Karpas-422 (cell line): ENCODE measurements around the gene ELFN1. TPM values are rescaled to one million over a fixed set of nuclear protein-coding genes. Genes with fewer than 3 reads are reported as not detected.

Source experiments
- DNase-seq: peaks from one replicate; pipeline ENCODE4 v3.0.0-alpha.2; 2015
- H2AFZ ChIP-seq: fragments of 200-600 bp; sonication (generic); 2 replicates; pipeline ENCODE4 v1.6.1; 2014; ENCODE audit warnings: antibody characterized with exemption, low read length, mixed read lengths
- H3K27ac ChIP-seq: fragments of 200-600 bp; sonication (generic); 2 replicates; pipeline ENCODE4 v1.5.1; 2014; ENCODE audit warnings: mild to moderate bottlenecking, low read length, moderate library complexity
- H3K27me3 ChIP-seq: fragments of 200-600 bp; sonication (generic); 2 replicates; pipeline ENCODE4 v1.6.1; 2014; ENCODE audit warnings: low read length, mixed read lengths
- H3K36me3 ChIP-seq: fragments of 200-600 bp; sonication (generic); 2 replicates; pipeline ENCODE4 v1.6.1; 2014; ENCODE audit warnings: low read length, mixed read lengths; ENCODE audit not compliant: insufficient read depth
- H3K4me1 ChIP-seq: fragments of 200-600 bp; sonication (generic); 2 replicates; pipeline ENCODE4 v1.6.1; 2014; ENCODE audit warnings: mild to moderate bottlenecking, low read length, mixed read lengths
- H3K4me2 ChIP-seq: fragments of 200-600 bp; sonication (generic); 2 replicates; pipeline ENCODE4 v1.6.1; 2014; ENCODE audit warnings: low read length, low read depth, mild to moderate bottlenecking; ENCODE audit not compliant: poor library complexity, severe bottlenecking
- H3K4me3 ChIP-seq: fragments of 200-600 bp; sonication (generic); 2 replicates; pipeline ENCODE4 v1.5.1; 2014; ENCODE audit warnings: mild to moderate bottlenecking, antibody characterized with exemption, low read length, mixed read lengths
- H3K79me2 ChIP-seq: fragments of 200-600 bp; sonication (generic); 2 replicates; pipeline ENCODE4 v1.6.1; 2014; ENCODE audit warnings: mild to moderate bottlenecking, low read length, mixed read lengths
- H3K9ac ChIP-seq: fragments of 200-600 bp; sonication (generic); 2 replicates; pipeline ENCODE4 v1.6.0; 2014; ENCODE audit warnings: low read length
- H3K9me2 ChIP-seq: fragments of 200-600 bp; sonication (generic), shearing (Covaris generic); replicated peaks from 2 replicates; pipeline ENCODE4 v1.6.0; 2014; ENCODE audit warnings: mild to moderate bottlenecking, low read length, moderate library complexity; ENCODE audit not compliant: insufficient read depth
- H3K9me3 ChIP-seq: fragments of 300-700, 200-600 bp; sonication (generic); 2 replicates; pipeline ENCODE4 v1.6.1; 2014; ENCODE audit warnings: low read length, mixed read lengths
- H4K20me1 ChIP-seq: fragments of 200-600 bp; sonication (generic); 2 replicates; pipeline ENCODE4 v1.6.1; 2014; ENCODE audit warnings: mild to moderate bottlenecking, antibody characterized with exemption, low read length, low read depth; ENCODE audit not compliant: insufficient read depth
- total RNA-seq: library from RNA; depleted of rRNA; stranded (reverse); fragments of >200 nt; shearing (Covaris generic); gene quantifications from 2 replicates; pipeline ENCODE4 v1.2.3, GENCODE V29; 2014; ENCODE audit warnings: low replicate concordance

ELFN1 gene
- total RNA-seq, 1 experiment from 2014 or later: not detected

GRCh38 chr7:1674161-1675035 lies 4.3 kb downstream of the ELFN1 start:
- H4K20me1 ChIP-seq: 0 out of 2 replicates have a peak, but pooled peaks cover 8% of the 10 kb centered on the region
- H3K36me3 ChIP-seq: no peaks in the 10 kb centered on the region
- H3K4me1 ChIP-seq: peaks cover 2% of the 10 kb centered on the region; the same call in 1 of the 2 replicates
- H3K27me3 ChIP-seq: no peaks in the 10 kb centered on the region
- no peak overlapping the region for H3K4me3 ChIP-seq
- no peak overlapping the region for H3K4me2 ChIP-seq
- H3K79me2 ChIP-seq: no peaks in the 10 kb centered on the region
- H3K9me2 ChIP-seq: no peaks in the 10 kb centered on the region
- no peak for DNase-seq
- no peaks in the 10 kb centered on the region for H3K9me3 ChIP-seq
- H3K27ac ChIP-seq: no peak overlapping the region
- H2AFZ ChIP-seq: no peak overlapping the region
- H3K9ac ChIP-seq: no peak overlapping the region

- Histone ChIP-seq H3K79me2 (no peaks in the 10 kb centered on the region), H3K36me3 (no peaks in the 10 kb centered on the region), H3K9me3 (no peaks in the 10 kb centered on the region), H3K9me2 (no peaks in the 10 kb centered on the region), H2AFZ (no peak overlapping the region), H3K27ac (no peak overlapping the region), H3K9ac (no peak overlapping the region), H4K20me1 (0 out of 2 replicates have a peak, but pooled peaks cover 8% of the 10 kb centered on the region), H3K27me3 (no peaks in the 10 kb centered on the region), H3K4me3 (no peak overlapping the region), H3K4me1 (peaks cover 2% of the 10 kb centered on the region; the same call in 1 of the 2 replicates), H3K4me2 (no peak overlapping the region)
- DNase-seq: no peak
Measured at GRCh38 chr7:1675036-1675671, 5.1 kb downstream of the ELFN1 start.

- H3K9me3 ChIP-seq: no peaks in the 10 kb centered on the region
- no peaks in the 10 kb centered on the region for H3K9me2 ChIP-seq
- H3K27me3 ChIP-seq: no peaks in the 10 kb centered on the region
- peaks cover 2% of the 10 kb centered on the region; the same call in 1 of the 2 replicates for H3K4me1 ChIP-seq
- no peaks in the 10 kb centered on the region for H3K36me3 ChIP-seq
- DNase-seq: no peak
- no peaks in the 10 kb centered on the region for H3K79me2 ChIP-seq
- H2AFZ ChIP-seq: no peak overlapping the region
- H3K4me3 ChIP-seq: no peak overlapping the region
- no peak overlapping the region for H3K27ac ChIP-seq
- 0 out of 2 replicates have a peak, but pooled peaks cover 8% of the 10 kb centered on the region for H4K20me1 ChIP-seq
- H3K4me2 ChIP-seq: no peak overlapping the region
- no peak overlapping the region for H3K9ac ChIP-seq
Measured at GRCh38 chr7:1675673-1676549, 5.8 kb downstream of the ELFN1 start.

- no peaks in the 10 kb centered on the region for H3K9me3 ChIP-seq
- H3K27me3 ChIP-seq: no peaks in the 10 kb centered on the region
- peaks cover 9% of the 10 kb centered on the region for H3K4me1 ChIP-seq
- no peak overlapping the region for H3K4me2 ChIP-seq
- no peak for DNase-seq
- 0 out of 2 replicates have a peak, but pooled peaks cover 8% of the 10 kb centered on the region for H4K20me1 ChIP-seq
- no peak overlapping the region for H3K27ac ChIP-seq
- no peak overlapping the region for H3K9ac ChIP-seq
- no peaks in the 10 kb centered on the region for H3K36me3 ChIP-seq
- H2AFZ ChIP-seq: no peak overlapping the region
- H3K9me2 ChIP-seq: no peaks in the 10 kb centered on the region
- H3K4me3 ChIP-seq: no peak overlapping the region
- no peaks in the 10 kb centered on the region for H3K79me2 ChIP-seq
Measured at GRCh38 chr7:1676550-1677078, 6.5 kb downstream of the ELFN1 start.

GRCh38 chr7:1677206-1678080 lies 7.4 kb downstream of the ELFN1 start:
- H2AFZ ChIP-seq: no peak overlapping the region
- no peaks in the 10 kb centered on the region for H3K36me3 ChIP-seq
- no peak overlapping the region for H3K4me2 ChIP-seq
- no peaks in the 10 kb centered on the region for H3K79me2 ChIP-seq
- H3K27ac ChIP-seq: no peak overlapping the region
- peaks cover 1% of the 10 kb centered on the region; the same call in 1 of the 2 replicates for H3K9me3 ChIP-seq
- peaks cover 15% of the 10 kb centered on the region for H3K4me1 ChIP-seq
- no peaks in the 10 kb centered on the region for H3K9me2 ChIP-seq
- no peaks in the 10 kb centered on the region for H3K27me3 ChIP-seq
- no peak for DNase-seq
- H3K9ac ChIP-seq: no peak overlapping the region
- 0 out of 2 replicates have a peak, but pooled peaks cover 8% of the 10 kb centered on the region for H4K20me1 ChIP-seq
- H3K4me3 ChIP-seq: no peak overlapping the region

- no peak for DNase-seq
- Histone ChIP-seq H3K36me3 (peaks cover under 1% of the 10 kb centered on the region; the same call in 1 of the 2 replicates), H3K4me2 (no peak overlapping the region), H3K79me2 (no peaks in the 10 kb centered on the region), H3K27ac (no peak overlapping the region), H3K4me1 (peaks cover 15% of the 10 kb centered on the region), H3K9ac (no peak overlapping the region), H3K27me3 (peaks cover 2% of the 10 kb centered on the region; the same call in 1 of the 2 replicates), H3K9me2 (no peaks in the 10 kb centered on the region), H4K20me1 (0 out of 2 replicates have a peak, but pooled peaks cover 8% of the 10 kb centered on the region), H3K9me3 (peaks cover 8% of the 10 kb centered on the region), H3K4me3 (no peak overlapping the region), H2AFZ (no peak overlapping the region)
Measured at GRCh38 chr7:1678081-1678543, 8.0 kb downstream of the ELFN1 start.
